B cell (primary cell): ENCODE data around the gene HECTD1. TPM values are rescaled to one million over a fixed set of nuclear protein-coding genes. Genes with fewer than 3 reads are reported as not detected.

Source experiments
- ATAC-seq: fragments of 200-7000 bp; cut with Tn5 transposase; one replicate; pipeline ENCODE4 v1.10.0; 2021; ENCODE audit warnings: low read depth, mild to moderate bottlenecking, moderate number of reproducible peaks, moderate library complexity
- CTCF ChIA-PET: fragments of 350-600 bp; sonication (Branson Sonifier 250); formaldehyde crosslinking; loops from one replicate; lab custom pipeline; 2021; ENCODE audit warnings: antibody characterized with exemption, inconsistent platforms; lab: Charles Lee
- POLR2A ChIA-PET: fragments of 350-600 bp; sonication (Branson Sonifier 250); formaldehyde crosslinking; loops from one replicate; lab custom pipeline; 2021; ENCODE audit warnings: antibody characterized with exemption; lab: Charles Lee
- DNase-seq: peaks from one replicate; pipeline ENCODE4 v3.0.0; 2013
- H2AFZ ChIP-seq: 2 replicates; pipeline ENCODE4 v1.6.1; 2012; ENCODE audit warnings: mild to moderate bottlenecking, low read depth, low read length; ENCODE audit not compliant: insufficient read depth, poor library complexity, severe bottlenecking
- H3K27ac ChIP-seq, 2 donors: 1 replicate in 1 of 2; 2 replicates in 1 of 2; pipeline ENCODE4 v1.5.1; 2012 to 2013; ENCODE audit warnings: low read length in 2 of 2, mild to moderate bottlenecking in 2 of 2, moderate library complexity in 1 of 2
- H3K27me3 ChIP-seq, 4 experiments: fragments of 200-600 bp in 1 of 4; sonication (generic) in 1 of 4; replicated peaks in 1 of 4; 1 replicate in 2 of 4; 2 replicates in 2 of 4; pipeline versions ENCODE4 v1.6.1 to v1.7.0; 2013 to 2016; ENCODE audit warnings: low read length in 3 of 4, mild to moderate bottlenecking in 2 of 4, mixed read lengths in 1 of 4, moderate library complexity in 1 of 4; ENCODE audit not compliant: insufficient read depth in 4 of 4, control insufficient read depth in 3 of 4; ENCODE audit errors: control extremely low read depth in 1 of 4
- H3K36me3 ChIP-seq, 2 experiments: replicated peaks in 1 of 2; 1 replicate in 1 of 2; 2 replicates in 1 of 2; pipeline versions ENCODE4 v1.6.1 to v1.7.1; 2013; ENCODE audit warnings: low read length in 1 of 2; ENCODE audit not compliant: insufficient read depth in 2 of 2, control insufficient read depth in 1 of 2; ENCODE audit errors: control extremely low read depth in 1 of 2, extremely low read depth in 1 of 2
- H3K4me1 ChIP-seq, 2 donors: fragments of 200-600 bp in 1 of 2; sonication (generic) in 1 of 2; 1 replicate in 1 of 2; 2 replicates in 1 of 2; pipeline versions ENCODE4 v1.5.1 to v1.6.1; 2013 to 2017; ENCODE audit warnings: low read length in 2 of 2; ENCODE audit not compliant: control insufficient read depth in 2 of 2, insufficient read depth in 2 of 2
- H3K4me2 ChIP-seq: replicated peaks from 2 replicates; pipeline ENCODE3; 2012; ENCODE audit warnings: mild to moderate bottlenecking, low read depth, low read length; ENCODE audit not compliant: poor library complexity, severe bottlenecking
- H3K4me3 ChIP-seq, 5 experiments: fragments of 200-600 bp in 1 of 5; sonication (generic) in 1 of 5; 1 replicate in 3 of 5; 2 replicates in 2 of 5; pipeline versions ENCODE4 v1.5.1 to v1.7.0; 2011 to 2016; ENCODE audit warnings: low read length in 4 of 5, mild to moderate bottlenecking in 4 of 5, low read depth in 2 of 5, control low read depth in 1 of 5, moderate library complexity in 1 of 5; ENCODE audit not compliant: insufficient read depth in 1 of 5; ENCODE audit errors: control extremely low read depth in 1 of 5, extremely low read depth in 1 of 5
- H3K79me2 ChIP-seq: fragments of 200-600 bp; sonication (generic); one replicate; pipeline ENCODE4 v1.6.0; 2016; ENCODE audit warnings: low read length; ENCODE audit not compliant: control insufficient read depth, insufficient read depth
- H3K9ac ChIP-seq: fragments of 200-600 bp; sonication (generic); 2 replicates; pipeline ENCODE4 v1.6.1; 2017; ENCODE audit warnings: mild to moderate bottlenecking, low read length, moderate library complexity
- H3K9me3 ChIP-seq, 3 donors: one replicate each; pipeline versions ENCODE4 v1.6.1 to v1.7.1; 2013; ENCODE audit warnings: low read length in 2 of 3; ENCODE audit not compliant: control insufficient read depth in 2 of 3, insufficient read depth in 1 of 3; ENCODE audit errors: control extremely low read depth in 1 of 3
- H4K20me1 ChIP-seq: 2 replicates; pipeline ENCODE4 v1.6.0; 2012; ENCODE audit warnings: mild to moderate bottlenecking, low read length; ENCODE audit not compliant: insufficient read depth, control insufficient read depth, poor library complexity, severe bottlenecking
- H3K27ac Mint-ChIP-seq: one replicate; pipeline ENCODE4 v1.8.0; 2021; ENCODE audit warnings: mixed read lengths
- H3K27me3 Mint-ChIP-seq: one replicate; pipeline ENCODE4 v1.8.0; 2021; ENCODE audit warnings: mixed read lengths
- H3K4me1 Mint-ChIP-seq: one replicate; pipeline ENCODE4 v1.8.0; 2021; ENCODE audit warnings: mixed read lengths
- H3K4me3 Mint-ChIP-seq: one replicate; pipeline ENCODE4 v1.8.0; 2021; ENCODE audit warnings: mixed read lengths
- H3K9me3 Mint-ChIP-seq: one replicate; pipeline ENCODE4 v1.8.0; 2022; ENCODE audit warnings: mixed read lengths; ENCODE audit not compliant: insufficient read depth
- EZH2 ChIP-seq: IDR thresholded peaks from 2 replicates; pipeline ENCODE4 v1.6.1; 2012; ENCODE audit warnings: borderline replicate concordance, low read depth, mild to moderate bottlenecking, moderate library complexity, low read length; ENCODE audit not compliant: insufficient read depth, poor library complexity, severe bottlenecking
- WGBS: methylation state at CpG from one replicate; pipeline ENCODE4 v1.1.5; 2013; ENCODE audit warnings: missing lambda C conversion rate; ENCODE audit not compliant: insufficient coverage; 5-methylcytosine and 5-hydroxymethylcytosine counted together
- intact Hi-C: fragments of 100-400 bp; cut with micrococcal nuclease; formaldehyde crosslinking; loops from one replicate; pipeline ENCODE4 v1.10.0; 2022
- polyA plus RNA-seq: library from polyadenylated mRNA; depleted of rRNA; stranded (reverse); fragments of >200 nt; gene quantifications from 2 replicates; pipeline ENCODE4 v1.2.3, GENCODE V29; 2012
- total RNA-seq, 2 donors: library from RNA; stranded (reverse); fragments of 120-200 nt in 1 of 2; gene quantifications; 1 replicate in 1 of 2; 2 replicates in 1 of 2; pipeline versions ENCODE4 v1.2.3 to v1.2.4, GENCODE V29; 2013 to 2022
- TF ChIP-seq, protein P1 (sequence below): fragments of 200-600 bp; IDR thresholded peaks from one replicate; pipeline ENCODE4 v1.8.0; 2022; ENCODE audit warnings: antibody characterized with exemption, mild to moderate bottlenecking

HECTD1 gene
- total and polyA plus RNA-seq, 2 donors (not counting 1 experiment from before 2014, with no cell fraction given): 63.1 to 184 TPM

GRCh38 chr14:31172084-31172483, 35.5 kb downstream of the HECTD1 start:
- H3K4me1 ChIP-seq: no peaks in the 10 kb centered on the region
- no peaks in the 10 kb centered on the region for H3K27me3 ChIP-seq
- no peak overlapping the region for H2AFZ ChIP-seq
- Mint-ChIP-seq H3K27ac (no peak overlapping the region), H3K4me1 (no peaks in the 10 kb centered on the region), H3K4me3 (no peak overlapping the region), H3K27me3 (no peaks in the 10 kb centered on the region), H3K9me3 (no peaks in the 10 kb centered on the region)
- peaks cover 5% of the 10 kb centered on the region for H3K79me2 ChIP-seq
- intact Hi-C loops: no loop called here
- CTCF ChIA-PET: interaction anchor here (0.9 kb wide), 1 partner anchor 36 kb away, joined by 4 read pairs; the partner anchor contains the start of gene HECTD1
- peaks cover 7% of the 10 kb centered on the region for H4K20me1 ChIP-seq
- H3K4me2 ChIP-seq: no peak overlapping the region
- H3K36me3 ChIP-seq: peaks cover 19 to 82% of the 10 kb centered on the region in 2 experiments
- ATAC-seq (no peak), DNase-seq (no peak)
- H3K27ac ChIP-seq: no peak overlapping the region
- TF ChIP-seq EZH2: no peak
- TF ChIP-seq, protein P1, sequence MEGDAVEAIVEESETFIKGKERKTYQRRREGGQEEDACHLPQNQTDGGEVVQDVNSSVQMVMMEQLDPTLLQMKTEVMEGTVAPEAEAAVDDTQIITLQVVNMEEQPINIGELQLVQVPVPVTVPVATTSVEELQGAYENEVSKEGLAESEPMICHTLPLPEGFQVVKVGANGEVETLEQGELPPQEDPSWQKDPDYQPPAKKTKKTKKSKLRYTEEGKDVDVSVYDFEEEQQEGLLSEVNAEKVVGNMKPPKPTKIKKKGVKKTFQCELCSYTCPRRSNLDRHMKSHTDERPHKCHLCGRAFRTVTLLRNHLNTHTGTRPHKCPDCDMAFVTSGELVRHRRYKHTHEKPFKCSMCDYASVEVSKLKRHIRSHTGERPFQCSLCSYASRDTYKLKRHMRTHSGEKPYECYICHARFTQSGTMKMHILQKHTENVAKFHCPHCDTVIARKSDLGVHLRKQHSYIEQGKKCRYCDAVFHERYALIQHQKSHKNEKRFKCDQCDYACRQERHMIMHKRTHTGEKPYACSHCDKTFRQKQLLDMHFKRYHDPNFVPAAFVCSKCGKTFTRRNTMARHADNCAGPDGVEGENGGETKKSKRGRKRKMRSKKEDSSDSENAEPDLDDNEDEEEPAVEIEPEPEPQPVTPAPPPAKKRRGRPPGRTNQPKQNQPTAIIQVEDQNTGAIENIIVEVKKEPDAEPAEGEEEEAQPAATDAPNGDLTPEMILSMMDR: no peak
- no peak overlapping the region for H3K9ac ChIP-seq
- POLR2A ChIA-PET: no interaction called here
- WGBS: 100% methylated on average over 4 of the region's 6 CpGs
- no peak overlapping the region for H3K4me3 ChIP-seq
- no peaks in the 10 kb centered on the region for H3K9me3 ChIP-seq

DNA sequence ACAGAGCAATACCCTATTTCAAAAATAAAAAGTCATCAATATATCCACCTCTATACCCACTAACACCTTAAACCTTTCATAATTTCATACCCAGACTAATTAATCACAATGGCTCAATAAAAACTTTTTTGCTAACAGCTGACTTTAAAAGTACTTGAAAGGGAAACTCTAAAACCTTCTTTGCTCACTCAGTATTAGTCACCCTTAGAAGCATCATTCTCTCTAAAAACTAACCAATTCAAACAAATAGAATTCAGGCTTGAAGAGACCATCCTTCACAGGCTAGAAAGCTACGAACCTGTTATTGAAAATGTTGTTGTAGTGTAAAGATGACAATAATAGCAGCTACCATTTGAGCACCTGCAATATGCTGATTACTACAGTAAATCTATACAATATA, 37.2 kb downstream of the HECTD1 start:
- no peaks in the 10 kb centered on the region for H3K9me3 Mint-ChIP-seq
- H3K27me3 Mint-ChIP-seq: no peaks in the 10 kb centered on the region
- no peak for DNase-seq
- Histone ChIP-seq H3K27me3 (no peaks in the 10 kb centered on the region), H3K4me2 (no peak overlapping the region), H4K20me1 (peaks cover 7% of the 10 kb centered on the region), H3K9ac (no peak overlapping the region), H3K9me3 (no peaks in the 10 kb centered on the region), H3K4me3 (no peak overlapping the region), H3K79me2 (peaks cover 14% of the 10 kb centered on the region), H3K27ac (no peak overlapping the region), H2AFZ (no peak overlapping the region), H3K36me3 (peaks cover 21 to 89% of the 10 kb centered on the region in 2 experiments), H3K4me1 (no peaks in the 10 kb centered on the region)
- intact Hi-C loops: no loop called here
- H3K27ac Mint-ChIP-seq: no peak overlapping the region
- no peaks in the 10 kb centered on the region for H3K4me1 Mint-ChIP-seq
- no peak overlapping the region for H3K4me3 Mint-ChIP-seq
- no peak for TF ChIP-seq EZH2
- TF ChIP-seq, protein P1: no peak
- ATAC-seq: no peak
- no CpG with 5 or more reads among the region's 1 CpG for WGBS
- CTCF ChIA-PET: no interaction called here
- POLR2A ChIA-PET: no interaction called here
